Fibroblast of skin of abdomen (primary cell): Measurements from ENCODE around the gene TMEM100. TPM values are rescaled to one million over a fixed set of nuclear protein-coding genes. Genes with fewer than 3 reads are reported as not detected.

ENCODE experiments used
- DNase-seq: peaks from one replicate; pipeline ENCODE4 v3.0.0-alpha.2; 2013
- polyA plus RNA-seq, 2 experiments: library from polyadenylated mRNA; unstranded; fragments of 120-200 nt; gene quantifications; one replicate each; pipeline ENCODE4 v1.2.1, GENCODE V29; 2013; ENCODE audit not compliant: insufficient read length in 2 of 2

Gene TMEM100
- polyA plus RNA-seq (2013, experiment 1 of 2; ENCODE audit: insufficient read length) = 4.0 TPM
- 4.4 TPM for polyA plus RNA-seq (2013, experiment 2 of 2; ENCODE audit: insufficient read length)

DNA sequence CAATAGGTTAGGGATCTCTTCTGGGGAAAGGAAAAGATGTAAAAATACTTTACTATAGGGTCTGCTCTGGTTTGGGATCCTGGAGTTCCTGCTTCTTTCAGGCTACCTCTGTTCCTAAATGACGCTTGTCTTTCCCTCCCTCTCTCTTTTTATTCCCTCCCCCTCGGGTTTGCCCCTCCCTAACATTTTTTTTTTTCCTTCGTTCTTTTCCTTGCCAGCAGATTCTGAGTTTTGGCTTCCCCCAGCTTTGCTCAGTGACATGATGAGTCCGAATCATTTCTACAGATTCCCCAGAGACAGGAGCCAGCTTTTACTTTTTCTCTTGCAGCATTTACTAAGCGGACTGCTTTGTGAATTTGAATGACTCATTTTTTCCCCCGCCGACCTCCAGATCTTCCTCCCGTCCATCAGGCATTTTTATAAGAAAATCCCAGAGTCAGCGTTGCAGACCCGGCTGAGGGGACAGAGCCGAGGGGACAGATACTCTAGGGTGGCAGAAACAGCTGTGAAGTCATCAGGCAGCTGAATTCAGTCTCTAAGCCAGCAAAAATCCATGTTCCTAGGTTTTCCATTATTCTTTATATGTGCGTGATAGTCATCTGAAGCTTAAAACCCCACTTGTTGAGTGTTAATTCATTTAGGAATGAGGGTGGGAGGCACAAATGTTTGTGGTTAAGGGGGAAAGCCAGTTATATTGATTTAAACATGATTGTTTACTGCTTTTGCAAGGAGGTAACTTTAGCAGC, at the start of gene TMEM100:
Gene TMEM100 (minus strand): TSS at position 123 of the 746 bp plus-strand sequence. CDS start 1,794 bp downstream, outside the sequence.
- DNase-seq = peak; percentile 92

- no peak for DNase-seq
Observed at GRCh38 chr17:55772086-55772485, 49.4 kb upstream of the TMEM100 start.

DNA sequence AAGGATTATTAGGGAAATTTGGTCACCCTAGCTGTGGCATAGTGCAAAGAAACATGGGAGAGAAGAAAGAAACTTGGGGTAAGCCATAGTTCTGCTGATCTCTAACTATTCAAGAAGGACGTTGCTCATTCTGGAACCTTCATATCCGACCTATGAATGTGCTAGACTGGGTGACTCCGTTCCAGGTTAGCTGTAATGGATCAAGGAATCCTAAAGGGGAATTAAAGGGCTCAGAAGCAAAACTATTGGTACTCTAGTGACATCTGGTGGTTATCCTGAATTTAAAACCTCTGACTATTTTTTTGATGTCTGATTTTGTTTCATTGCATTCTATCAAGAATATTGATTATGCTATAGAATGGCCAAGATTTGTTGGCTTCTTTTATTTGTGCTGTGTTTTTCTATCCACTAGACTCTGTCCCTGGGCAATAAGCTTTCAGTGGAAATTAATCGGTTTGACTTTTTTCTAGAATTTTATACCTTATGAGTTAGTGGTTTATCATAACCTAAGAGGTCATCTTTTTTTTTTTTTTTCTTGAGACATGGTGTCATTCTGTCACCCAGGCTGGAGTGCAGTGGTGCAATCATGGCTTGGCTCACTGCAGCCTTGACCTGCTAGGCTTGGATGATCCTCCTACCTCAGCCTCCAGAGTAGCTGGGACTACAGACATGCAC, 47.7 kb upstream of the TMEM100 start:
- peak; percentile 66 for DNase-seq

- DNase-seq = peak; percentile 73
Observed at GRCh38 chr17:55769625-55770000, 46.9 kb upstream of the TMEM100 start.

DNA sequence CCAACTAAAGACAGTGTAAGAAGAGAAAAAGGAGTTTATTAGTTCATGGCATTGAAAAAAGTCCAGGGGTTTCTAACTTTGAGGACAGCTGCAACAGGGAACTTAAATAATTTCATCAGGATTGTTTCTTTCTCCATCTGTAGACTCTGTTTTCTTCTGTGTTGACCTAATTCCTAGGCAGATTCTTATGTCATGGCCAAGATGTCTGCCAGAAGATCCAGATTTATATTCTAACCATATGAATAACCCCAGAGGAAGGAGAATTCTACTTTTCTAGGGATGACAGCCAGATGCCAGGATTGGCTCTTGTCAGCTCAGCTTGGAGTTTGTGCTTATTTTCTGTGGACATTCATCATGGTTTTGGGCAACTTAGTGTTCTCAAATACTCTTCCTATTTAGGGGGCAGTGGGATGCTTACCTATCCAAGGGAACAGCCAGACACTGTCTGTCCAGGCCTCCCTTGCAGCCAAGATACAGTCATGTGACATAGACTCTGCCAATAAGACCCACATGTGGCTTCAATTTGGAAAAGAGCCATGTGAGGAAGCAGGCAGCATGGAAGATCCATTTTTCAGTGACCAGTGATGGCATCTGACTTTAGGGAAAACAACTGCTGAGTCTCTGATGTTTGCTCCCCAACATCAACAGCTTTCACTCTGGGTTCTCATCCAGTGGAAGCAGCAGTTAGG, 46.4 kb upstream of the TMEM100 start:
- DNase-seq = peak; percentile 35

- no peak for DNase-seq
Observed at GRCh38 chr17:55765472-55765871, 42.8 kb upstream of the TMEM100 start.

DNA sequence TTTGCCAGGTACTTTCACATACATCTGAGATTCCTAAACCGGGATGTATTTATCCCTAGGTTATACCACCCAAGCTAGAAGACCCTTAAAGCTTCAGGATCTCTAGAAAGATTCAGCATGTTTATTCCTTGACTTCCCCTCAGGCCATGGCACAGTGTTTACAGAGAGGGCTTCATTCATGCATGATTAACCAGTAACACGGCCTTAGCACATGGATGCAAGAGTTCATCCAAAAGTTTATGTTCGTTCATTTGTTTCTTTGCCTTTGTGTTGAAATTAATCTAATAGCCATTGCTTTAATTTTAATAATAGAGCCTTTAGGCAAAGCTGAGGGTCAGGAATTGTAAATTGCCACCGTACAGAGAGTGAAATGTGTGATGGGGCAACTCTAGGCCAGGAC, 41.9 kb upstream of the TMEM100 start:
- DNase-seq = no peak

DNA sequence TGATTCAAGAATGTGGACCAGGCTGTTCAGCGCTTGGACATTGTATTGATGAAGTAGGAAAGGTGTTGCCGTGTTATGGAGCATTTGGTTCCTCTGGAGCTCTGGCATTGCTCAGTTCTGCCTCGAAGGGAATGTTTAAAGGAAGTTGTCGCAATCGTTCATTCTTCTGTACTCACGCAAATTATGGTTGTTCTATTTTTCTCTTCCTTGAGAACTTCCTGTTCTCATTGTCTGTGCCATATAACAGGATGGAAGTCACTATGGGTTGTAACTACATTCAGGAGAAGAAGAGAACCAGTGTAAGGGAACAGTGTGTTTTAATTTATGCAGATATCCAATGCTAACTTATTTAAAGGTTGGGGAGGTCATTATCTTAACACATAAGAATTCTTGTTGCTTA, 41.2 kb upstream of the TMEM100 start:
- DNase-seq = no peak

GRCh38 chr17:55762086-55762858, 39.6 kb upstream of the TMEM100 start:
- no peak for DNase-seq

GRCh38 chr17:55760643-55761355, 38.1 kb upstream of the TMEM100 start:
- DNase-seq = peak; percentile 13

DNA sequence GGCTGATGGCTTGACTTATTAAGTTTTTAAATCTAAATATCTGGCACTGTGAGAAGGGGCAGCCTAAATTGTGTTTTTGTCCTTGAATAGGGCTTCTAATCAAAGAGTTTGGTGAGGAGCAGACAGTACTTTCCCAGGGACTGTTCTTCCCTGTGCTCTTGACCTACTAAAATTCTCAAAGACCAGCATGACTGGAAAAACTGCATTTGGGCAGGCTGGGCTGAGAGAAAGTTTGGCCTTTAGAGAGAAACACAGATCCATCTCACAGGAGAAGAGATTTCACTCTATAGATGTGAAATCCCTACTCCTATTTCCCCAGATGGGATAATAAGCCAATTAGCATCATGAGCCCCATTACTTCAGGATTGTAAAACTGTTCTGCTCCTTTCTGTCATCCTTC, 35.5 kb upstream of the TMEM100 start:
- no peak for DNase-seq

DNA sequence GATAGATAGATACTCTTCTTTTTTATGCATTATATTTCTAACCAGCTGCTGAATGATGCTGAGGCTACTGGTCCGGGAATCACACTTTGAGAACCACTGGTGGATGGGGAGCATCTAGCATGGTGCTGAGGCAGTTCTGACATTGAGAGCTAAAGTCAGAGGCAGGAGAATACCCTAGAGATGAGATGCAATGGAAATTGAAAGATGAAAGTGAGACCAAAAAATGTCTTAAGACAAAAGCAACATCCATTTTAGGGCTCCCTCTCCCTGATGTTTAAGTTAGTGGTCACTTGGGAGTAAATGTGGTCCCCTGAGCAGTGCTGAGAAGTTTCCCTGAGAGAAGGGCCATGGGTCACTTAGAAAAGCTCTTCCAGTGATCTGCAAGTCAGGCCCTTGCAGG, 35.0 kb upstream of the TMEM100 start:
- no peak for DNase-seq

GRCh38 chr17:55756689-55757088, 34.0 kb upstream of the TMEM100 start:
- no peak for DNase-seq

DNA sequence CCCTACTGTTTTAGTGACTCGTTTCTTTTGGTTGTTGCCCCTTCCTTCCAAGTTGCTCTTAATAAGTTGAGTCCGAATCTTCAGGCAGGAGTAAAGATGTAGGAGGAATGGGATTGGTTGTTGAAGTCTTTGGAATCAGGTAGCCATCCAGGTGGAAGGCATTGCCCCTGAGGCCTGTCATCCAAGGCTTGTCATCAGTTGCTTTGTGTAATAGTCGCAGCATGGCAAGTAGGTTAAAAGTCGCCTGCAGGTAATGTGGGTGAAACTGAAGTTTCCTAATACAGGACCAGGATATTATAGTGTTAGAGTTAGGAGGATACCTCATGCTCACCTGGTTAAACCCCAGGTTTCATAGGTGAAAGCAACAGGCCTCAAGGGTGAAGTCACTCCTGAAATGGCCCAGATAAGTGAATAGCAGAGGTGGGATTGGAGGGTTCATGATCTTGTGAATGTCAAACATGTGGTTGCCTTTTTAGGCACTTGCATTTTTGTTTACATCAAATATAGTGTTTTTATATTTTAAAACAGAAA, 29.1 kb upstream of the TMEM100 start:
- DNase-seq = no peak

DNA sequence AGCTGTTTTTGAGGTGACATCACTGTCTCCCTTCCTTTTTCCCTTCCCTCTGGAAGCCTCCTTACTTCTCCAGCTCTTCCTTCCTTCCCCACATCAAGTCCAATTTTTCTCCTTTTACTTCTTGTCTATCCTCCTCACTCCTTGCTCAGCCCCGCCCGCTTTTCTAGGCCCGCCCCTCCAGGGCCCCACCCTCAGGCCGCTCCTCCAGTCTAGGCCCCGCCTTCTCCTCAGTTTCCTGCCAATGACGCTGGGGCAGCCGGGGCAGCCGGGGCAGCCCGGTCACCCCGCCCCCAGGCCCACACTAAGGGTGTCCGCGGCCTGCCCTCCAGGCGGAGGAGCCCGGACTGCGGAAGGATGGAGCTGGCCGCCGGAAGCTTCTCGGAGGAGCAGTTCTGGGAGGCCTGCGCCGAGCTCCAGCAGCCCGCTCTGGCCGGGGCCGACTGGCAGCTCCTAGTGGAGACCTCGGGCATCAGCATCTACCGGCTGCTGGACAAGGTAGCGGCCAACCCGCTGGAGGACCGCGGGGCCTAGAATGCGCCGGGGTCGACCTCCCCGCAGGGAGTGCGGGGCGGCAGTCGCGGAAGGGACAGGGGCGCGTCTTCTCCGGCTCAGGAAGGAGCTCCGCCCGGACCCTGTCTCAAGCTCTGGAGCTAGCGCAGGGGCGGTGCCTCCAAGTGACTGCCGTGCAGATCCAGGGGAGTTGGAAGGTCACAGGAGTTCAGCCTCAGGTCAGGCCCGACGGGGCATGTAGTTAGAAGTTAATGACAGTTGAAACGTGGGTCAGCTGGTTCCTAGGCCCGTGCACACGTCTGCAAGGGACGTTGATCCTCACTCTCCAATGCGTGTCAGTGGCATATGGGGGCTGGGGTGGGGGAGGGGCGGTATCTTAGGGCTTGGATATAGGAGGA, 28.3 kb upstream of the TMEM100 start, which contains the start of gene PCTP:
Gene PCTP (plus strand): TSS at position 302 of the 908 bp plus-strand sequence. CDS start 53 bp downstream, at position 355.
- DNase-seq = peak; percentile 90

DNA sequence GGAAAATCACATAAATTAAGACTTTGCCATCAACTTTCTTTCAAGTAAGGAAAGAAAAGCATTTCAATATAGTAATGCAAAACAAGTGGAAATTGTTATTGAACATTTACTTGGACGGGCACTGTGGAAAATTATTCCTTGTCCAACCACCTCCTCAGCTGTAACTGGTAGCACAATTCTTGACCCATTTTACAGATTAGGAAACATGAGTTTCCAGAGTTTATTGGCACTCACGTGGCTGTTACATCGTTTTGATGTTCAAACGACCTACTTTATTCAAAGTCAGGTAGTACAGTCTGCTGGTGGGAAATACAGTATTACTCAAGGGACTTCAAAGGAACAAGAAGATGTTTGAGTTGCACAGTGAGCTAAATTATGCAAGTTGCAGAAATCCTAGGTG, 27.3 kb upstream of the TMEM100 start:
- DNase-seq = no peak

GRCh38 chr17:55748841-55749240, 26.2 kb upstream of the TMEM100 start:
- no peak for DNase-seq

GRCh38 chr17:55747209-55747608, 24.5 kb upstream of the TMEM100 start:
- no peak for DNase-seq

- no peak for DNase-seq
Observed at GRCh38 chr17:55746466-55746865, 23.8 kb upstream of the TMEM100 start.

DNA sequence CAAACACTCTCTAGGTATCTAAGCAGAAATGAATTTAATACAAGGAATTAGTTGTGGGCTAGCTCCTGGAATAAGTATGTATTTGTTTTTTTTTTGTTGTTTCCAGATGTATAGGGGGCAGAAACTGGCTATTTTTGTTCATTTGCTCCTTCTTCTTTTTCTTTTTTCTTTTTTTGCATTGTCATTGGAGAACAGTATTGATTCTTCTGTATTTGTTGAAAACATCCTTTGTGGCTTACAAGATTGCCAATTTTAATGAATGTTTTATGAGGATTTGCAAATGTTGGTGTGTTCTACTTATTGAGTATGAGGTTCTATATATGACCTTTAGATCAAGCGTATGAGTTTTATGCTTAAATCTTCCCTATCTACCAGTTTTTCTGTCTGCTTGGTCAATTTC, 22.6 kb upstream of the TMEM100 start:
- DNase-seq = no peak
